OCI-LY3 (cell line): ENCODE measurements around the gene NDUFB3.

ENCODE experiments used
- CTCF ChIP-seq: fragments of 200-600, 300-600 bp; sonication (generic); IDR thresholded peaks from 2 replicates; pipeline ENCODE4 v1.5.1; 2014; ENCODE audit warnings: antibody characterized with exemption, low read length, low read depth
- EZH2phosphoT487 ChIP-seq: fragments of 200-600 bp; shearing (Covaris generic); IDR thresholded peaks from 2 replicates; pipeline ENCODE4 v1.6.1; 2018; ENCODE audit warnings: antibody characterized with exemption, mixed run types, low read depth

GRCh38 chr2:201046881-201047280, 24.9 kb upstream of the NDUFB3 start:
- TF ChIP-seq CTCF (no peak), EZH2phosphoT487 (no peak)
